ENCODE data around the gene ZNF428. TPM values are rescaled to one million over a fixed set of nuclear protein-coding genes. Genes with fewer than 3 reads are reported as not detected.
A peak's percentile ranks its signal among the peaks of the same experiment; 100 is the strongest.

ZNF428 gene
- total RNA-seq, 1 donor from 2014 or later = 52.5 TPM

- no peaks in the 10 kb centered on the region for H3K9me3 Mint-ChIP-seq (ENCODE audit: low read depth)
- H3K4me1 Mint-ChIP-seq (ENCODE audit: low read depth) = peaks cover 13% of the 10 kb centered on the region
- H3K36me3 Mint-ChIP-seq (ENCODE audit: low read depth) = no peaks in the 10 kb centered on the region
- no peak for DNase-seq (ENCODE audit: low spot score)
- H3K27me3 Mint-ChIP-seq (ENCODE audit: low read depth) = peaks cover 9% of the 10 kb centered on the region
- no peak overlapping the region for H3K27ac Mint-ChIP-seq (ENCODE audit: unreplicated experiment)
- TF ChIP-seq CTCF (IDR thresholded peaks at IDR 0.05) = no peak
- peak overlapping the region; percentile 42 for H3K4me3 Mint-ChIP-seq (ENCODE audit: unreplicated experiment)
Observed at GRCh38 chr19:43634872-43635560, 15.6 kb upstream of the ZNF428 start.

GRCh38 chr19:43634506-43634871, 15.1 kb upstream of the ZNF428 start:
- Mint-ChIP-seq H3K9me3 (ENCODE audit: low read depth) (no peaks in the 10 kb centered on the region), H3K27me3 (ENCODE audit: low read depth) (peaks cover 9% of the 10 kb centered on the region), H3K27ac (ENCODE audit: unreplicated experiment) (no peak overlapping the region), H3K36me3 (ENCODE audit: low read depth) (no peaks in the 10 kb centered on the region), H3K4me1 (ENCODE audit: low read depth) (peaks cover 12% of the 10 kb centered on the region), H3K4me3 (ENCODE audit: unreplicated experiment) (no peak overlapping the region)
- TF ChIP-seq CTCF (IDR thresholded peaks at IDR 0.05) = no peak
- no peak for DNase-seq (ENCODE audit: low spot score)

GRCh38 chr19:43634068-43634467, 14.6 kb upstream of the ZNF428 start:
- no peaks in the 10 kb centered on the region for H3K36me3 Mint-ChIP-seq (ENCODE audit: low read depth)
- TF ChIP-seq CTCF (IDR thresholded peaks at IDR 0.05) = no peak
- no peak overlapping the region for H3K4me3 Mint-ChIP-seq (ENCODE audit: unreplicated experiment)
- H3K27me3 Mint-ChIP-seq (ENCODE audit: low read depth) = peaks cover 8% of the 10 kb centered on the region
- no peak overlapping the region for H3K27ac Mint-ChIP-seq (ENCODE audit: unreplicated experiment)
- no peak for DNase-seq (ENCODE audit: low spot score)
- H3K4me1 Mint-ChIP-seq (ENCODE audit: low read depth) = peaks cover 10% of the 10 kb centered on the region
- H3K9me3 Mint-ChIP-seq (ENCODE audit: low read depth) = no peaks in the 10 kb centered on the region

- no peaks in the 10 kb centered on the region for H3K36me3 Mint-ChIP-seq (ENCODE audit: low read depth)
- no peaks in the 10 kb centered on the region for H3K9me3 Mint-ChIP-seq (ENCODE audit: low read depth)
- DNase-seq (ENCODE audit: low spot score) = no peak
- no peak for TF ChIP-seq CTCF (IDR thresholded peaks at IDR 0.05)
- peaks cover 7% of the 10 kb centered on the region for H3K4me1 Mint-ChIP-seq (ENCODE audit: low read depth)
- H3K4me3 Mint-ChIP-seq (ENCODE audit: unreplicated experiment) = no peak overlapping the region
- no peak overlapping the region for H3K27ac Mint-ChIP-seq (ENCODE audit: unreplicated experiment)
- peaks cover 3% of the 10 kb centered on the region for H3K27me3 Mint-ChIP-seq (ENCODE audit: low read depth)
Observed at GRCh38 chr19:43633520-43633919, 14.1 kb upstream of the ZNF428 start.

GRCh38 chr19:43631491-43631890, 12.1 kb upstream of the ZNF428 start:
- Mint-ChIP-seq H3K4me1 (ENCODE audit: low read depth) (peaks cover 7% of the 10 kb centered on the region), H3K36me3 (ENCODE audit: low read depth) (no peaks in the 10 kb centered on the region), H3K27me3 (ENCODE audit: low read depth) (no peaks in the 10 kb centered on the region), H3K27ac (ENCODE audit: unreplicated experiment) (no peak overlapping the region), H3K9me3 (ENCODE audit: low read depth) (no peaks in the 10 kb centered on the region), H3K4me3 (ENCODE audit: unreplicated experiment) (no peak overlapping the region)
- no peak for DNase-seq (ENCODE audit: low spot score)
- TF ChIP-seq CTCF (IDR thresholded peaks at IDR 0.05) = no peak

Data from chondrocyte (in vitro differentiated cells).